Measurements from ENCODE around the gene GRK5.

Gene GRK5

GRCh38 chr10:119445935-119446317, 238.6 kb downstream of the GRK5 start:
- no peak for TF ChIP-seq CTCF (IDR thresholded peaks at IDR 0.05; ENCODE audit: low read depth, low read length)
- Histone ChIP-seq H3K4me3 (ENCODE audit: low read depth, low read length) (no peak overlapping the region), H3K9me3 (no peaks in the 10 kb centered on the region), H3K4me1 (peaks cover 9% of the 10 kb centered on the region), H3K27me3 (no peaks in the 10 kb centered on the region), H3K36me3 (no peaks in the 10 kb centered on the region)
- no peak for DNase-seq

GRCh38 chr10:119446441-119447277, 239.3 kb downstream of the GRK5 start:
- no peak for TF ChIP-seq CTCF (IDR thresholded peaks at IDR 0.05; ENCODE audit: low read depth, low read length)
- Histone ChIP-seq H3K27me3 (no peaks in the 10 kb centered on the region), H3K4me3 (ENCODE audit: low read depth, low read length) (no peak overlapping the region)

GRCh38 chr10:119447421-119447820, 240.1 kb downstream of the GRK5 start:
- Histone ChIP-seq H3K4me1 (peaks cover 9% of the 10 kb centered on the region), H3K36me3 (no peaks in the 10 kb centered on the region), H3K4me3 (ENCODE audit: low read depth, low read length) (no peak overlapping the region), H3K27me3 (no peaks in the 10 kb centered on the region), H3K9me3 (no peaks in the 10 kb centered on the region)
- no peak for TF ChIP-seq CTCF (IDR thresholded peaks at IDR 0.05; ENCODE audit: low read depth, low read length)
- DNase-seq = no peak

More at GRCh38 chr10:119446441-119447277, 239.3 kb downstream of the GRK5 start:
- Histone ChIP-seq H3K4me1 (peaks cover 9% of the 10 kb centered on the region), H3K36me3 (no peaks in the 10 kb centered on the region), H3K9me3 (no peaks in the 10 kb centered on the region)
- no peak for DNase-seq

GRCh38 chr10:119447823-119448546, 240.6 kb downstream of the GRK5 start:
- no peaks in the 10 kb centered on the region for H3K27me3 ChIP-seq
- H3K9me3 ChIP-seq = no peaks in the 10 kb centered on the region
- TF ChIP-seq CTCF (IDR thresholded peaks at IDR 0.05; ENCODE audit: low read depth, low read length) = no peak
- DNase-seq = no peak
- H3K4me1 ChIP-seq = peaks cover 9% of the 10 kb centered on the region
- H3K4me3 ChIP-seq (ENCODE audit: low read depth, low read length) = no peak overlapping the region
- no peaks in the 10 kb centered on the region for H3K36me3 ChIP-seq

- TF ChIP-seq CTCF (IDR thresholded peaks at IDR 0.05; ENCODE audit: low read depth, low read length) = no peak
- H3K27me3 ChIP-seq = no peaks in the 10 kb centered on the region
- DNase-seq = no peak
- no peaks in the 10 kb centered on the region for H3K9me3 ChIP-seq
- no peak overlapping the region for H3K4me3 ChIP-seq (ENCODE audit: low read depth, low read length)
- no peaks in the 10 kb centered on the region for H3K36me3 ChIP-seq
- H3K4me1 ChIP-seq = peaks cover 9% of the 10 kb centered on the region
Measured at GRCh38 chr10:119448628-119449584, 241.5 kb downstream of the GRK5 start.
